Measurements from ENCODE around the gene BLCAP. TPM values are rescaled to one million over a fixed set of nuclear protein-coding genes. Genes with fewer than 3 reads are reported as not detected.
"Not testable (repeated sequence)": the region's sequence is repeated elsewhere in the genome, so short reads cannot be mapped to it uniquely, and the experiment has no call there.

BLCAP gene
- total RNA-seq, 2 donors from 2014 or later, result 24.1 to 44.8 TPM

DNA sequence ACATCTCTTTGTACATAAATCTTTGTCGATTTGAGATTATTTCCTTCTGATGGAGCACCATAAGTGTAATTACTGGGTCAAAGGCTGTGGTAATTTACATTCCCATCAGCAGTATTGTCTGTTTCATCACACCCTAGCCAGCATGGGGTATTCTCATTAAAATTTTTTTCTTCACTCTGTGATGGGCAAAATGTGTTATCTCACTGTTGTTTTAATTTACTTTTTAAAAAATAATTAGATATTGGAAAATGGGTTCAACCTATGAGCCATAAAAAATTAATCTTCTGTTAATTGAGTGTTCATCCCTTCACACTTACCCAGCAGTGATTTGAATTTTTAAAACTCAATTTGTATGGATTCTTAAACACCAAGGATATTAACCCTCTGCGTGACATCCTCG is 50.6 kb downstream of the BLCAP start:
- 67 to 69% methylated on average over 3 of the region's 3 CpGs for WGBS, 2 donors
- Histone ChIP-seq H3K27ac (no peak overlapping the region), H3K9me3 (no peaks in the 10 kb centered on the region), H3K27me3 (no peaks in the 10 kb centered on the region), H3K4me3 (no peak overlapping the region), H3K36me3 (replicated peaks in 1 of 2; ENCODE audit: insufficient read depth in 1 of 2, low read depth in 2 of 2) (no peaks in the 10 kb centered on the region), H3K4me1 (no peaks in the 10 kb centered on the region)
- no peak for TF ChIP-seq CTCF (IDR thresholded peaks at IDR 0.05)
- TF ChIP-seq POLR2A (IDR thresholded peaks at IDR 0.05), result no peak
- intact Hi-C loops (cut with DNase I), result no loop called here
- DNase-seq (no peak), ATAC-seq (no peak)

GRCh38 chr20:37475252-37475651 is 52.4 kb downstream of the BLCAP start:
- Histone ChIP-seq H3K36me3 (replicated peaks in 1 of 2; ENCODE audit: insufficient read depth in 1 of 2, low read depth in 2 of 2) (no peaks in the 10 kb centered on the region), H3K27ac (no peak overlapping the region), H3K4me1 (no peaks in the 10 kb centered on the region), H3K9me3 (no peaks in the 10 kb centered on the region), H3K4me3 (no peak overlapping the region), H3K27me3 (no peaks in the 10 kb centered on the region)
- WGBS, 2 donors, result 56 to 58% methylated on average over 5 of the region's 5 CpGs
- TF ChIP-seq POLR2A (IDR thresholded peaks at IDR 0.05) (no peak), CTCF (IDR thresholded peaks at IDR 0.05) (no peak)
- ATAC-seq (no peak), DNase-seq (no peak)
- intact Hi-C loops (cut with DNase I), result no loop called here

- WGBS, 2 donors, result 66 to 67% methylated on average over 4 of the region's 4 CpGs
- Histone ChIP-seq H3K9me3 (no peaks in the 10 kb centered on the region), H3K4me1 (no peaks in the 10 kb centered on the region), H3K27ac (no peak overlapping the region), H3K4me3 (no peak overlapping the region), H3K27me3 (no peaks in the 10 kb centered on the region), H3K36me3 (replicated peaks in 1 of 2; ENCODE audit: insufficient read depth in 1 of 2, low read depth in 2 of 2) (no peaks in the 10 kb centered on the region)
- DNase-seq (no peak), ATAC-seq (no peak)
- TF ChIP-seq POLR2A (IDR thresholded peaks at IDR 0.05), result no peak
- no peak for TF ChIP-seq CTCF (IDR thresholded peaks at IDR 0.05)
- intact Hi-C loops (cut with DNase I), result no loop called here
Measured at GRCh38 chr20:37474386-37474785, 53.3 kb downstream of the BLCAP start.

- ATAC-seq (no peak), DNase-seq (no peak)
- H3K27ac ChIP-seq, result no peak overlapping the region
- no peaks in the 10 kb centered on the region for H3K36me3 ChIP-seq (replicated peaks in 1 of 2; ENCODE audit: insufficient read depth in 1 of 2, low read depth in 2 of 2)
- no peak for TF ChIP-seq CTCF (IDR thresholded peaks at IDR 0.05)
- TF ChIP-seq POLR2A (IDR thresholded peaks at IDR 0.05), result no peak
- intact Hi-C loops (cut with DNase I), result no loop called here
- WGBS, 2 donors, result 73 to 81% methylated on average over 8 to 11 of the region's 11 CpGs
- H3K27me3 ChIP-seq, result no peaks in the 10 kb centered on the region
- H3K9me3 ChIP-seq, result no peaks in the 10 kb centered on the region
- no peak overlapping the region for H3K4me3 ChIP-seq
- no peaks in the 10 kb centered on the region for H3K4me1 ChIP-seq
Measured at GRCh38 chr20:37473249-37474000, 54.3 kb downstream of the BLCAP start.

DNA sequence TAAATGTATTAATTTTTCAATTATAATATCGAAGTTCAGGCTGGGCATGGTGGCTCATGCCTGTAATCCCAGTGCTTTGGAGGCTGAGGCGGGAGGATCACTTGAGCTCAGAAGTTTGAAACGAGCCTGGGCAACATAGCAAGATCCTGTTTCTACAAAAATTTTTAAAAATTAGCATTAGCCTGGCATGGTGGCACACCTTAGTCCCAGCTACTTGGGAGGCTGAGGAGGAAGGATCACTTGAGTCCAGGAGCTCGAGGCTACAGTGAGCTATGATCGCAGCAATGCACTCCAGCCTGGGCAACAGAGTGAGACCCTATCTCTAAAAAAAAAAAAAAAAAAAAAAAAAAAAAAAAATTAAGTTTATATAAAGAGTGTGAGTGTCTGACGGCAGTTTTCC is 55.2 kb downstream of the BLCAP start:
- 73 to 77% methylated on average over 6 of the region's 6 CpGs for WGBS, 2 donors

More for the DNA sequence above, 55.2 kb downstream of the BLCAP start:
- H3K4me3 ChIP-seq; DNase-seq; H3K9me3 ChIP-seq; ATAC-seq; H3K27ac ChIP-seq; H3K27me3 ChIP-seq; H3K36me3 ChIP-seq (replicated peaks in 1 of 2; ENCODE audit: insufficient read depth in 1 of 2, low read depth in 2 of 2); H3K4me1 ChIP-seq; intact Hi-C loops (cut with DNase I): not testable (repeated sequence)
